Mucosa of descending colon (tissue), 3 donors: ENCODE data around the gene IMPDH2. TPM values are rescaled to one million over a fixed set of nuclear protein-coding genes. Genes with fewer than 3 reads are reported as not detected.

Experiments used
- ATAC-seq: fragments of 200-7000 bp; cut with Tn5 transposase; one replicate; pipeline ENCODE4 v1.9.1; 2020; ENCODE audit warnings: mild to moderate bottlenecking, moderate library complexity
- DNase-seq, 3 donors: peaks; one replicate each; pipeline ENCODE4 v3.0.0-alpha.2; 2020
- H3K36me3 ChIP-seq: fragments of 200-600 bp; one replicate; pipeline ENCODE4 v1.8.0; 2021; ENCODE audit warnings: low read depth, mild to moderate bottlenecking
- H3K4me1 ChIP-seq: fragments of 200-600 bp; one replicate; pipeline ENCODE4 v1.8.0; 2021; ENCODE audit warnings: low read depth, mild to moderate bottlenecking
- H3K4me3 ChIP-seq: fragments of 200-600 bp; one replicate; pipeline ENCODE4 v1.8.0; 2021; ENCODE audit warnings: mild to moderate bottlenecking
- H3K9me3 ChIP-seq: fragments of 200-600 bp; one replicate; pipeline ENCODE4 v1.8.0; 2021; ENCODE audit warnings: mild to moderate bottlenecking
- CTCF ChIP-seq: fragments of 200-600 bp; IDR thresholded peaks from one replicate; pipeline ENCODE4 v1.8.0; 2022; ENCODE audit warnings: antibody characterized with exemption, mild to moderate bottlenecking
- intact Hi-C, 2 donors: fragments of 100-400 bp; cut with DNase I in 1 of 2; cut with micrococcal nuclease in 1 of 2; formaldehyde crosslinking; loops; one replicate each; pipeline versions ENCODE4 v1.11.0 to v1.11.1; 2022; cut with DNase I, micrococcal nuclease
- total RNA-seq, 3 donors: library from RNA; stranded (reverse); fragmentation: NEBNext Ultra II Directional in 2 of 3; extraction: Animal tissue kit (Norgen Biotek cat#: 25700) in 2 of 3; gene quantifications; one replicate each; pipeline versions ENCODE4 v1.2.1 to v1.2.4, GENCODE V29; 2021 to 2023
- donor health status: DM: no; HTN: no; CAD: no; lungs with moderate emphysema.
- donor health status: DM: no; HTN: no; CAD: no.
- donor health status: DM: no; HTN: yes; CAD: no.

IMPDH2 gene
- total RNA-seq, 3 donors from 2014 or later: 113 to 146 (median 114) TPM

- Histone ChIP-seq H3K36me3 (no peaks in the 10 kb centered on the region), H3K4me3 (no peak overlapping the region), H3K4me1 (peaks cover 13% of the 10 kb centered on the region), H3K9me3 (no peaks in the 10 kb centered on the region)
- DNase-seq (no peak), ATAC-seq (no peak)
- intact Hi-C loops: no loop called here
- TF ChIP-seq CTCF: no peak
These were observed 43.3 kb downstream of the IMPDH2 start for GRCh38 chr3:48985831-48986376.

DNA sequence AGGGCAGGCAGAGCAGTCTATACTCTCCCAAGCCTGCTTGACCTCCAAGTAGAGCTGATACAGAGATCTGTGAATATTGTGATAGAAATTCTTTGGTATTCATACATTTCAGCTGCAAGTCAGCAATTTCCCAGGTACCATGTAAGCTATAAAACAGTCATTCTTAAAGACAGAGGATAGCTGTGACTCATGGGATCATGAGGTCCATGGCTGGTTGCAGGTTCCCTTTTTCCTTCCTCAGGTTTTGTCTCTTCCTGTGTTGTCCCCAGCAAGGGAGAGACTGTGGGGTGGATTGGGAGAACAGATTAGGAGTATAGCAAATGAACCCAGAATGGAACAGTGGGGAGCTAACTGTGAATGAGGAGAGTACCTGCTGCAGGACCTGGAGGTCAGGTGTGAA is 44.5 kb downstream of the IMPDH2 start:
- TF ChIP-seq CTCF: no peak
- no peak overlapping the region for H3K4me3 ChIP-seq
- peaks cover 12% of the 10 kb centered on the region for H3K4me1 ChIP-seq
- intact Hi-C loops: no loop called here
- no peak for DNase-seq
- H3K36me3 ChIP-seq: peaks cover 8% of the 10 kb centered on the region
- H3K9me3 ChIP-seq: no peaks in the 10 kb centered on the region
- ATAC-seq: no peak

- Histone ChIP-seq H3K4me3 (no peak overlapping the region), H3K36me3 (peaks cover 12% of the 10 kb centered on the region), H3K4me1 (peaks cover 3% of the 10 kb centered on the region), H3K9me3 (no peaks in the 10 kb centered on the region)
- DNase-seq: no peak
- no peak for ATAC-seq
- TF ChIP-seq CTCF: no peak
- intact Hi-C loops: no loop called here
These were observed 46.1 kb downstream of the IMPDH2 start for GRCh38 chr3:48983096-48983495.

DNA sequence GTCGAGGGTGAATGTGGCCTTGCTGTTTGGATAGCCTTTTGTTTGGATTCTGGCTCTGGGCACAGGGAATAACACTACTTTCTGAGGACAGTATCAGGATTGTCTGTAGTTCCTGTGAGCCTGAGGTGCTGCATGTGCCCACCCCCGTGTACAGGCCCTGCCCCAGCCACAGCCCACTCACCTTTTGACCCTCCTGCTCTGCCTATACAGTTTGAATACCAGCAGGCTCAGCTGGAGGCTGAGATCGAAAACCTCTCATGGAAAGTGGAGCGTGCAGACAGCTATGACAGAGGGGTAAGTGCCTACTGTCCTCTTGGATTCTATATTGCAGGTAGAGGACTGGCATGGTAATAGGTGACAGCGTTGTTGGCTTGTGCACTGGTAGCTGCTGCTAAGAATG is 46.5 kb downstream of the IMPDH2 start:
- Histone ChIP-seq H3K4me1 (peaks cover 3% of the 10 kb centered on the region), H3K4me3 (no peak overlapping the region), H3K9me3 (no peaks in the 10 kb centered on the region), H3K36me3 (peaks cover 12% of the 10 kb centered on the region)
- TF ChIP-seq CTCF: no peak
- ATAC-seq (no peak), DNase-seq (no peak)
- intact Hi-C loops: no loop called here

- H3K9me3 ChIP-seq: no peaks in the 10 kb centered on the region
- H3K4me3 ChIP-seq: no peak overlapping the region
- peaks cover 12% of the 10 kb centered on the region for H3K36me3 ChIP-seq
- DNase-seq: no peak
- intact Hi-C loops: no loop called here
- peaks cover 3% of the 10 kb centered on the region for H3K4me1 ChIP-seq
- no peak for TF ChIP-seq CTCF
- ATAC-seq: no peak
These were observed 47.2 kb downstream of the IMPDH2 start for GRCh38 chr3:48982016-48982415.

- intact Hi-C loops: no loop called here
- Histone ChIP-seq H3K9me3 (no peaks in the 10 kb centered on the region), H3K36me3 (peaks cover 12% of the 10 kb centered on the region), H3K4me3 (no peak overlapping the region), H3K4me1 (peaks cover 3% of the 10 kb centered on the region)
- no peak for DNase-seq
- TF ChIP-seq CTCF: no peak
- no peak for ATAC-seq
These were observed 48.9 kb downstream of the IMPDH2 start for GRCh38 chr3:48980295-48980694.
